ENCODE results near the gene TAMM41.

The TAMM41 gene

GRCh38 chr3:11769704-11770476 is 76.8 kb downstream of the TAMM41 start:
- no peaks in the 10 kb centered on the region for H4K20me1 ChIP-seq (ENCODE audit: insufficient read depth)
- no peak overlapping the region for H3K4me3 ChIP-seq (IDR thresholded peaks at IDR 0.05; ENCODE audit: insufficient read depth, low read depth, low read length)
- no peak for TF ChIP-seq CTCF (conservative IDR thresholded peaks at IDR 0.05; ENCODE audit: low read depth, low read length)
- H3K27ac ChIP-seq = no peak overlapping the region
- H3K4me2 ChIP-seq = no peak overlapping the region
- H3K4me1 ChIP-seq (ENCODE audit: low read depth, poor library complexity, severe bottlenecking) = no peaks in the 10 kb centered on the region
- no peaks in the 10 kb centered on the region for H3K79me2 ChIP-seq (ENCODE audit: insufficient read depth, low read depth)
- H3K27me3 ChIP-seq (ENCODE audit: insufficient read depth, low read depth) = no peaks in the 10 kb centered on the region
- no peaks in the 10 kb centered on the region for H3K36me3 ChIP-seq (ENCODE audit: insufficient read depth)
- H3K9ac ChIP-seq = no peak overlapping the region
- no peak overlapping the region for H2AFZ ChIP-seq (ENCODE audit: low read depth)

- no peaks in the 10 kb centered on the region for H3K4me1 ChIP-seq (ENCODE audit: low read depth, poor library complexity, severe bottlenecking)
- no peak overlapping the region for H3K27ac ChIP-seq
- H2AFZ ChIP-seq (ENCODE audit: low read depth) = no peak overlapping the region
- H4K20me1 ChIP-seq (ENCODE audit: insufficient read depth) = no peaks in the 10 kb centered on the region
- H3K79me2 ChIP-seq (ENCODE audit: insufficient read depth, low read depth) = no peaks in the 10 kb centered on the region
- no peak overlapping the region for H3K9ac ChIP-seq
- no peak overlapping the region for H3K4me3 ChIP-seq (IDR thresholded peaks at IDR 0.05; ENCODE audit: insufficient read depth, low read depth, low read length)
- no peak overlapping the region for H3K4me2 ChIP-seq
- no peaks in the 10 kb centered on the region for H3K27me3 ChIP-seq (ENCODE audit: insufficient read depth, low read depth)
- no peak for TF ChIP-seq CTCF (conservative IDR thresholded peaks at IDR 0.05; ENCODE audit: low read depth, low read length)
- no peaks in the 10 kb centered on the region for H3K36me3 ChIP-seq (ENCODE audit: insufficient read depth)
Observed at GRCh38 chr3:11768604-11769003, 78.1 kb downstream of the TAMM41 start.

- no peaks in the 10 kb centered on the region for H4K20me1 ChIP-seq (ENCODE audit: insufficient read depth)
- H3K36me3 ChIP-seq (ENCODE audit: insufficient read depth) = no peaks in the 10 kb centered on the region
- H3K4me2 ChIP-seq = no peak overlapping the region
- H3K27ac ChIP-seq = no peak overlapping the region
- no peak overlapping the region for H2AFZ ChIP-seq (ENCODE audit: low read depth)
- no peak for TF ChIP-seq CTCF (conservative IDR thresholded peaks at IDR 0.05; ENCODE audit: low read depth, low read length)
- no peaks in the 10 kb centered on the region for H3K79me2 ChIP-seq (ENCODE audit: insufficient read depth, low read depth)
- no peak overlapping the region for H3K4me3 ChIP-seq (IDR thresholded peaks at IDR 0.05; ENCODE audit: insufficient read depth, low read depth, low read length)
- no peaks in the 10 kb centered on the region for H3K27me3 ChIP-seq (ENCODE audit: insufficient read depth, low read depth)
- H3K9ac ChIP-seq = no peak overlapping the region
- no peaks in the 10 kb centered on the region for H3K4me1 ChIP-seq (ENCODE audit: low read depth, poor library complexity, severe bottlenecking)
Observed at GRCh38 chr3:11764931-11765363, 81.7 kb downstream of the TAMM41 start.

GRCh38 chr3:11759996-11760395 is 86.7 kb downstream of the TAMM41 start:
- Histone ChIP-seq H3K36me3 (ENCODE audit: insufficient read depth) (no peaks in the 10 kb centered on the region), H2AFZ (ENCODE audit: low read depth) (no peak overlapping the region), H4K20me1 (ENCODE audit: insufficient read depth) (no peaks in the 10 kb centered on the region), H3K4me2 (no peak overlapping the region), H3K79me2 (ENCODE audit: insufficient read depth, low read depth) (no peaks in the 10 kb centered on the region), H3K4me3 (IDR thresholded peaks at IDR 0.05; ENCODE audit: insufficient read depth, low read depth, low read length) (no peak overlapping the region), H3K9ac (no peak overlapping the region), H3K4me1 (ENCODE audit: low read depth, poor library complexity, severe bottlenecking) (no peaks in the 10 kb centered on the region), H3K27ac (no peak overlapping the region), H3K27me3 (ENCODE audit: insufficient read depth, low read depth) (no peaks in the 10 kb centered on the region)
- no peak for TF ChIP-seq CTCF (conservative IDR thresholded peaks at IDR 0.05; ENCODE audit: low read depth, low read length)
